ENCODE data around the gene THADA.

Gene THADA

DNA sequence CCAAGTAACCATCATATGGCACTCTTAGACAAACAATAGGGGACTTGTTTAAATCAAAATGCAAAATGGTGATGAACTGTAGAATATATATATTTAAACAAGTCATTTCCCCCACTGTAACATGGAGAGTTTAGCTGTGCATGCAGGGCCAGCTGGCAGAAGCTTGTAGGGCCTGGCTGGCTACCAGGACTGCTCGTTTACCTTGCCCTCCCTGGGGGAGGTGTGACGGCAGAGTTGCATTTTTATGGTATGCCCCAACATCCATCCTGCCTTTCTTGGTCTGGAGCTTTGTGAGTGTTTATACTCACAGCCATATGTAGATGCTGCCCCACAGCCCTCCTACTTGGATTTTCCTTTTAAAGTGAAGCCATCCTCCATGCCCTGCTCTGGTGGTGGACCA, 267.7 kb downstream of the THADA start:
- TF ChIP-seq, protein P1, sequence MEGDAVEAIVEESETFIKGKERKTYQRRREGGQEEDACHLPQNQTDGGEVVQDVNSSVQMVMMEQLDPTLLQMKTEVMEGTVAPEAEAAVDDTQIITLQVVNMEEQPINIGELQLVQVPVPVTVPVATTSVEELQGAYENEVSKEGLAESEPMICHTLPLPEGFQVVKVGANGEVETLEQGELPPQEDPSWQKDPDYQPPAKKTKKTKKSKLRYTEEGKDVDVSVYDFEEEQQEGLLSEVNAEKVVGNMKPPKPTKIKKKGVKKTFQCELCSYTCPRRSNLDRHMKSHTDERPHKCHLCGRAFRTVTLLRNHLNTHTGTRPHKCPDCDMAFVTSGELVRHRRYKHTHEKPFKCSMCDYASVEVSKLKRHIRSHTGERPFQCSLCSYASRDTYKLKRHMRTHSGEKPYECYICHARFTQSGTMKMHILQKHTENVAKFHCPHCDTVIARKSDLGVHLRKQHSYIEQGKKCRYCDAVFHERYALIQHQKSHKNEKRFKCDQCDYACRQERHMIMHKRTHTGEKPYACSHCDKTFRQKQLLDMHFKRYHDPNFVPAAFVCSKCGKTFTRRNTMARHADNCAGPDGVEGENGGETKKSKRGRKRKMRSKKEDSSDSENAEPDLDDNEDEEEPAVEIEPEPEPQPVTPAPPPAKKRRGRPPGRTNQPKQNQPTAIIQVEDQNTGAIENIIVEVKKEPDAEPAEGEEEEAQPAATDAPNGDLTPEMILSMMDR (IDR thresholded peaks at IDR 0.05): no peak

DNA sequence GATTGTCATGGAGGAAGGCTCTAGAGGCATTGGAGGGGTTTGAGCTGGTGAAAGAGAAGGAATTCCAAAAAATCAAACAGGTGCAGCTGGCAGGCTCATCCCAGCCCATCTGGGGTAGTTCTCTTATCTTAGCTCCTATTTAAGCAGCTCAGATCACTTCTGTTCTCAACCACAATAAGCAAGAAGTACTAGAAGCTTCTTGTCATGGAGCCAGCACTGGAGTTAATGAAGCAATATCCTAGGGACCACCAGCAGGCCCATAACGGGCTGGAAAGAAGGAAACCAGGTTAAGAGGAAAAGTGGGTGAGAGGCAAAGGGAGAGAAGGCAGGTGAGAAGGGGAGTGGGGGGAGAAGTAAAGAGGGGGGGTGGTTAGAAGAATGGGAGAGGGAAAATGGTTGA, 268.7 kb downstream of the THADA start:
- TF ChIP-seq, protein P1 (IDR thresholded peaks at IDR 0.05): no peak

DNA sequence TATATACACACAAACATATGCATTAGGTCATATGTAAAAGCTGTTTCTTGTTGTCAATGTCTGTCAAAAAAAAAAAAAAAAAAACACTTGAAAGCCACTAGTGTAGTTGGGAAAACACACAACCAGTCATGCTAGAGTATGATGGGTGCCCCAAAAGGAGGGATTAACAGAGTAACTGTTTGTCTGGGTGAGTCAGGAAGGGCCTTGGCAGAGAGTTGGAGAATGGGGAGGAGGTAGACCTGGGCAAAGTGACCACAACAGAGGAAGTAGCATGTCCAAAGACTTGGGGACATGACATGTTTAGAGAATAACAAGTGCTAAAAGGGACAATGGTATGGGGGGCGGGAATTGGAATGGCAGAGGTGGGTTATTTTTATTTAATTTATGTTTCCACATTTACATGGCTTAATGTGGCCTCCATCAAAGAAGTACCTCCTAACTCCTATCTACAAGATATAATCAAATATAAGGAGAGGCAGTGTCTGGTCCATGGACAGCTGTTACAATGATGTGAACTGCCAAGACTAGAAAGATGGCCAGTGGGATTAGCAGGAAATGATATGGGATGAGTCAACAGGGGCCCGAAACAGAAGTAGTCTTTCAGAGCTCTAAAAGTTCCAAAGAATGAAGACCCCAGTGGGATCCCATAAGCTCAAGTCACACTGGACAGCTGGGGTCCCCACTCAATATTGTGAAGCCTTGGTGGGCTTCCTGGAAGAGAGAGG, 269.6 kb downstream of the THADA start:
- TF ChIP-seq, protein P1 (IDR thresholded peaks at IDR 0.05): no peak

DNA sequence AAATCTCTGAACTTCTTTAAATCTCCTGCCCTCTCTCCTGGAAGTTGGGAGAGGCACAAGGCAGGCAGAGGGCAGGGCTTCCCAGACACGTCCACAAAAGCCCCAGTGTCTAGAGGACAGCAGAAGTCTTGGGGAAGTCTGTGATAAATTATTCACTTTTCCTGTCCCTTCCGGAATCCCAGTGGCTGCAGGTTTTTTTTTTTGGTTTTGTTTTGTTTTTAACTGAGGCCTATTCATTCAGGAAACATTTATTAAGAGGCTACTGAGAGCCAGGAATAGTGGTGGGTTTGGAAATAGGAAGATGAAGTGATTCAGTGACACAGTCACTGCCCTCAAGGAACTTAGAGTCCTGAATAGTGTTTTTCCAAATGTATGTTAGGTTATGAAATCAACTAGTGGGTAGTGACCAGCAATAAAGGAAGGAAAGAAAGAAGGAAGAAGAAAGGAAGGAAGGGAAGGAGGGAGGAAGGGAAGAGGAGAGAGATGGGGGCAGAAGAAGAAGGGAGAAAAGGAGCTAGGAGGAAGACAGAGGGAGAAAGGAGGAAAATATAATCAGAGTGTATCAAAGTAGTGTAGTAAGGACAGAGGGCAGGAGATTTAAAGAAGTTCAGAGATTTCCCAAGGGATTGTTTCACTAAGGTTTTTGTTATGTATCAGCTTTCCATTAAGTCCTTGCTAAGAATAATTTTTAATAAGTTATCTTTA, 270.6 kb downstream of the THADA start:
- TF ChIP-seq, protein P1 (IDR thresholded peaks at IDR 0.05): no peak

DNA sequence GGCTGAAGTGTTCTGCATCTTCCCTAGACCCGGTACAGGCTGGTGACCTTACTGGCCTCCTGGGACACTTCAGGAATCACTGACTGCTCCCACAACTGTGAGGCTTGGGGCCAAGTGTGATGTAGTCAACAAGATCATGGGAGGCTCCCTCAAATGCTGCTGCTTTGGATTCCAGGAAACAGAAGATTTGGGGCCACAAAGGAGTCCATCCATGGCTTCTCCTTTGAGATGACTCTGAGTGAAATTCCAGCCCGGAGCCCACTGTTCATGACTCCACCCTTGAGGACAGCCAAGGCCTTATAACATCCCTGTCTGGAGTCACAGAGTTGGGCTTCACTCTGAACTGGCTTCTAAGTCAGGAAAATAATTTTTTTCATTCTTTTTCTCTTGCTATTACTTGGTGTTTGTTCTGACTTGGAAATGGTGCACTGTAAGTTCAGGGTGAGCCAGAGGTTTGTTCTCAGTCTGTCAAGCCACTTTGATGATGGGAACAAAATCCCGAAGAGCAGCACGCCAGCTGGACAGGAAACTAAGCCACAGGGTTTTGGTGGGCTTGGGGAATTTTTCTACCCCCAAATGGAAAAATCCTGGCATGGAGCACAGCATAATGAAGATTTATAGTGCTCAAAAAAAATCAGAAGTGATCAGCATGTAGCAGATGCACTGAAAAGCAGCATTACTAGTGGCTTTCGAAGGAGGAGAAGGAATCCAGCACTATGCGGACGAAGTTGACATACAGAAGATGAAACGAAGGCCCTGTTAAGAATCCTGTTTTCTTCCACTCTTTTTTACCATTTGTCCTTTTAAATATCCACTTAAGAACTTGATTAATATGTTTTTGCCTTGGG, 271.4 kb downstream of the THADA start:
- TF ChIP-seq, protein P1 (IDR thresholded peaks at IDR 0.05): no peak

DNA sequence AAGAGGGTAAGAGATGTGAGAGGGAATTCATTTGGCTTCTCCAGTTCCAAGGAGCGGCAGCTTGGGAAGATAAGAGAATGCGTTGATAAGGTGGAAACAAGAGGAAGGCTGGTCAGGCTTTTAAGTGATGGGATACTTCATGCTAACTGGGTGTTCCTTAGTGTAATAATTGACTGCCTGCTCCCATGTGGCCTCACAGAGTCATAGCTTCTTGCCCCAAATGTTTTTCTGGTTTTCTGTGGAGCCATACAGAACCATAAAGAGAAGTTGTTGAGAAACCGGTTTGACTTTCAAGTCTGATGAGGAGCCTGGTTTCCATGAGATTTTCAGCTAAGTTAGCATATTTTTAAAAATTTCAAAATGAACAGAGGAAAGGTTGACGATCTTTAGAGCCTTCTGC, 272.0 kb downstream of the THADA start:
- TF ChIP-seq, protein P1 (IDR thresholded peaks at IDR 0.05): no peak

DNA sequence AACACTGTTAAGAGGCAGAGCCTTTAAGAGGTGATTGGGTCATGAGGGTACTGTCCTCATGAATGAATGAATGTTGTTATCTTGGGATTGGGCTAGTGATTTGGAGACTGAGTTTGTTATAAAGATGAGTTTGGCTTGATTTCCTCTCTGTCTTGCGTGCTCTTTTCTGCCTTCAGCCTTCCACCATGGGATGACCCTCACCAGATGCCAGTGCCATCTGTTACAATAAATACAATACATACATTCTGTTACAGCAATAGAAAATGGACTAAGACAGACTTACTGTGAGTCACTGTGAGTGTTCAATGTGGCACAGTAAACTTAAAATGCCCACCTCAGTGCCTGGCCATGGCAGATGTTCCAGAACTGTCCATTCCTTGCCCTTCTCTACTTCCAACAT, 274.4 kb downstream of the THADA start:
- TF ChIP-seq, protein P1 (IDR thresholded peaks at IDR 0.05): no peak

Data from LNCAP (cell line).